ENCODE measurements around the gene IL5RA. TPM values are rescaled to one million over a fixed set of nuclear protein-coding genes. Genes with fewer than 3 reads are reported as not detected.

IL5RA gene
- total RNA-seq, 2 donors from 2014 or later, result not detected

GRCh38 chr3:3085782-3086181 is 24.4 kb downstream of the IL5RA start:
- Mint-ChIP-seq H3K9me3 (no peaks in the 10 kb centered on the region), H3K27me3 (ENCODE audit: insufficient read depth) (peaks cover 1% of the 10 kb centered on the region), H3K36me3 (ENCODE audit: low read depth) (no peaks in the 10 kb centered on the region), H3K27ac (no peak overlapping the region), H3K4me3 (no peak overlapping the region), H3K4me1 (peaks cover 24% of the 10 kb centered on the region)
- H3K36me3 ChIP-seq (ENCODE audit: control insufficient read depth, insufficient read depth, low read length), result no peaks in the 10 kb centered on the region
- no peak overlapping the region for H3K27ac ChIP-seq (ENCODE audit: low read depth, low read length)
- no peak for TF ChIP-seq CTCF (conservative IDR thresholded peaks at IDR 0.05)
- 90 to 91% methylated on average over 6 of the region's 6 CpGs for WGBS, 2 experiments (ENCODE audit: insufficient coverage in 1 of 2, insufficient read length in 1 of 2)
- peaks cover 2% of the 10 kb centered on the region for H3K4me1 ChIP-seq (ENCODE audit: control insufficient read depth, insufficient read depth, low read length)
- H3K9ac ChIP-seq (ENCODE audit: extremely low read depth, low read length, poor library complexity, severe bottlenecking), result no peak overlapping the region
- no peak overlapping the region for H3K4me3 ChIP-seq (ENCODE audit: low read length)
- no peak for DNase-seq
- H3K9me3 ChIP-seq (ENCODE audit: control insufficient read depth, low read length), result no peaks in the 10 kb centered on the region
- H3K27me3 ChIP-seq (ENCODE audit: control insufficient read depth, insufficient read depth, low read length, poor library complexity, severe bottlenecking), result no peaks in the 10 kb centered on the region

- Histone ChIP-seq H3K36me3 (ENCODE audit: control insufficient read depth, insufficient read depth, low read length) (no peaks in the 10 kb centered on the region), H3K9ac (ENCODE audit: extremely low read depth, low read length, poor library complexity, severe bottlenecking) (no peak overlapping the region), H3K27ac (ENCODE audit: low read depth, low read length) (no peak overlapping the region), H3K4me3 (ENCODE audit: low read length) (no peak overlapping the region), H3K4me1 (ENCODE audit: control insufficient read depth, insufficient read depth, low read length) (peaks cover 2% of the 10 kb centered on the region), H3K27me3 (ENCODE audit: control insufficient read depth, insufficient read depth, low read length, poor library complexity, severe bottlenecking) (no peaks in the 10 kb centered on the region), H3K9me3 (ENCODE audit: control insufficient read depth, low read length) (no peaks in the 10 kb centered on the region)
- Mint-ChIP-seq H3K36me3 (ENCODE audit: low read depth) (no peaks in the 10 kb centered on the region), H3K4me1 (peaks cover 29% of the 10 kb centered on the region), H3K9me3 (no peaks in the 10 kb centered on the region), H3K4me3 (no peak overlapping the region), H3K27me3 (ENCODE audit: insufficient read depth) (no peaks in the 10 kb centered on the region), H3K27ac (no peak overlapping the region)
- peak; percentile 54 for TF ChIP-seq CTCF (conservative IDR thresholded peaks at IDR 0.05)
- 91 to 100% methylated on average over 1 to 3 of the region's 3 CpGs for WGBS, 2 experiments (ENCODE audit: insufficient coverage in 1 of 2, insufficient read length in 1 of 2)
- DNase-seq, result no peak
Observed at GRCh38 chr3:3084890-3085289, 25.3 kb downstream of the IL5RA start.

- Mint-ChIP-seq H3K27ac (no peak overlapping the region), H3K27me3 (ENCODE audit: insufficient read depth) (no peaks in the 10 kb centered on the region), H3K36me3 (ENCODE audit: low read depth) (no peaks in the 10 kb centered on the region), H3K4me1 (peaks cover 25% of the 10 kb centered on the region), H3K9me3 (no peaks in the 10 kb centered on the region), H3K4me3 (no peak overlapping the region)
- Histone ChIP-seq H3K27me3 (ENCODE audit: control insufficient read depth, insufficient read depth, low read length, poor library complexity, severe bottlenecking) (no peaks in the 10 kb centered on the region), H3K27ac (ENCODE audit: low read depth, low read length) (no peak overlapping the region), H3K4me1 (ENCODE audit: control insufficient read depth, insufficient read depth, low read length) (peaks cover 2% of the 10 kb centered on the region), H3K9me3 (ENCODE audit: control insufficient read depth, low read length) (no peaks in the 10 kb centered on the region), H3K4me3 (ENCODE audit: low read length) (no peak overlapping the region), H3K9ac (ENCODE audit: extremely low read depth, low read length, poor library complexity, severe bottlenecking) (no peak overlapping the region), H3K36me3 (ENCODE audit: control insufficient read depth, insufficient read depth, low read length) (no peaks in the 10 kb centered on the region)
- no peak for TF ChIP-seq CTCF (conservative IDR thresholded peaks at IDR 0.05)
- no peak for DNase-seq
- WGBS, 2 experiments (ENCODE audit: insufficient coverage in 1 of 2, insufficient read length in 1 of 2), result 78 to 82% methylated on average over 1 to 2 of the region's 2 CpGs
Observed at GRCh38 chr3:3082234-3082924, 27.8 kb downstream of the IL5RA start.

All from endodermal cell (in vitro differentiated cells).